Suppressor macrophage treated with lipopolysaccharide for 1 hour (primary cell): ENCODE measurements around the gene UBE2H.
"Not testable (repeated sequence)": the region's sequence is repeated elsewhere in the genome, so short reads cannot be mapped to it uniquely, and the experiment has no call there.

Source experiments
- DNase-seq, 3 donors: peaks; one replicate each; pipeline ENCODE4 v3.0.0-alpha.2; 2020 to 2022

UBE2H gene

GRCh38 chr7:129907122-129907736 is 45.5 kb downstream of the UBE2H start:
- DNase-seq = no peak

- DNase-seq = no peak
Observed at GRCh38 chr7:129906700-129907099, 46.1 kb downstream of the UBE2H start.

GRCh38 chr7:129903935-129904334 is 48.8 kb downstream of the UBE2H start:
- DNase-seq = no peak

GRCh38 chr7:129902788-129903422 is 49.9 kb downstream of the UBE2H start:
- no peak for DNase-seq

- DNase-seq = no peak
Observed at GRCh38 chr7:129898502-129899160, 54.1 kb downstream of the UBE2H start.

GRCh38 chr7:129898007-129898406 is 54.8 kb downstream of the UBE2H start:
- no peak for DNase-seq

- DNase-seq = no peak
Observed at GRCh38 chr7:129896568-129897382, 56.0 kb downstream of the UBE2H start.

GRCh38 chr7:129894184-129894583 is 58.6 kb downstream of the UBE2H start:
- not testable (repeated sequence) for DNase-seq

- no peak for DNase-seq
Observed at GRCh38 chr7:129890090-129890489, 62.7 kb downstream of the UBE2H start.

GRCh38 chr7:129889133-129889844 is 63.5 kb downstream of the UBE2H start:
- DNase-seq = no peak

- no peak for DNase-seq
Observed at GRCh38 chr7:129887865-129888264, 64.9 kb downstream of the UBE2H start.

GRCh38 chr7:129886818-129887186 is 66.0 kb downstream of the UBE2H start:
- no peak for DNase-seq

- no peak for DNase-seq
Observed at GRCh38 chr7:129886167-129886817, 66.5 kb downstream of the UBE2H start.

- DNase-seq = no peak
Observed at GRCh38 chr7:129884495-129884894, 68.3 kb downstream of the UBE2H start.

- no peak for DNase-seq
Observed at GRCh38 chr7:129883151-129883550, 69.6 kb downstream of the UBE2H start.

- no peak for DNase-seq
Observed at GRCh38 chr7:129882531-129882930, 70.2 kb downstream of the UBE2H start.

- DNase-seq = peak in 2 of 3 donors; percentile 22 to 23
Observed at GRCh38 chr7:129877146-129877792, 75.5 kb downstream of the UBE2H start.

- DNase-seq = no peak
Observed at GRCh38 chr7:129875745-129876411, 76.9 kb downstream of the UBE2H start.

- DNase-seq = no peak
Observed at GRCh38 chr7:129875160-129875559, 77.6 kb downstream of the UBE2H start.

GRCh38 chr7:129874722-129875121 is 78.0 kb downstream of the UBE2H start:
- no peak for DNase-seq

GRCh38 chr7:129872054-129872453 is 80.7 kb downstream of the UBE2H start:
- peak in 1 of 3 donors; percentile 11 for DNase-seq
